Erythroblast (primary cell): ENCODE data around the gene KIF6.

Source experiments
- GATA1 ChIP-seq: IDR thresholded peaks from 2 replicates; pipeline ENCODE4 v1.6.1; 2011; ENCODE audit warnings: low read depth, mild to moderate bottlenecking, control low read depth, low read length, moderate library complexity
- POLR2A ChIP-seq: IDR thresholded peaks from 2 replicates; pipeline ENCODE4 v1.6.1; 2011; ENCODE audit warnings: mild to moderate bottlenecking, low read length

GRCh38 chr6:39508515-39508914 is 216.7 kb downstream of the KIF6 start:
- no peak for TF ChIP-seq POLR2A
- TF ChIP-seq GATA1: no peak
